HG03064 (cell line): ENCODE data around the gene ANKS1A.
"Not testable (repeated sequence)": the region's sequence is repeated elsewhere in the genome, so short reads cannot be mapped to it uniquely, and the experiment has no call there.

Experiments
- ATAC-seq: cut with Tn5 transposase; IDR thresholded peaks from one replicate; pipeline ENCODE4 v1.9.1; 2021; ENCODE audit warnings: low read depth; ENCODE audit not compliant: unreplicated experiment

ANKS1A gene

GRCh38 chr6:34914358-34914757, 25.3 kb downstream of the ANKS1A start:
- ATAC-seq = no peak

GRCh38 chr6:34916348-34916967, 27.4 kb downstream of the ANKS1A start:
- ATAC-seq = no peak

- no peak for ATAC-seq
These were observed 28.7 kb downstream of the ANKS1A start for GRCh38 chr6:34917626-34918285.

- ATAC-seq = no peak
These were observed 30.6 kb downstream of the ANKS1A start for GRCh38 chr6:34919651-34920050.

GRCh38 chr6:34920097-34920496, 31.0 kb downstream of the ANKS1A start:
- no peak for ATAC-seq

- no peak for ATAC-seq
These were observed 33.2 kb downstream of the ANKS1A start for GRCh38 chr6:34922177-34922663.

- ATAC-seq = no peak
These were observed 36.0 kb downstream of the ANKS1A start for GRCh38 chr6:34924831-34925625.

- no peak for ATAC-seq
These were observed 37.6 kb downstream of the ANKS1A start for GRCh38 chr6:34926655-34927054.

GRCh38 chr6:34928220-34928619, 39.2 kb downstream of the ANKS1A start:
- no peak for ATAC-seq

GRCh38 chr6:34928695-34929094, 39.6 kb downstream of the ANKS1A start:
- no peak for ATAC-seq

GRCh38 chr6:34929241-34929978, 40.4 kb downstream of the ANKS1A start:
- ATAC-seq = no peak

- no peak for ATAC-seq
These were observed 41.2 kb downstream of the ANKS1A start for GRCh38 chr6:34930221-34930620.

- not testable (repeated sequence) for ATAC-seq
These were observed 43.1 kb downstream of the ANKS1A start for GRCh38 chr6:34932202-34932601.

GRCh38 chr6:34934516-34934915, 45.5 kb downstream of the ANKS1A start:
- no peak for ATAC-seq

GRCh38 chr6:34938268-34938667, 49.2 kb downstream of the ANKS1A start:
- no peak for ATAC-seq

- no peak for ATAC-seq
These were observed 51.0 kb downstream of the ANKS1A start for GRCh38 chr6:34940030-34940434.

GRCh38 chr6:34941421-34941820, 52.4 kb downstream of the ANKS1A start:
- no peak for ATAC-seq

GRCh38 chr6:34945317-34945716, 56.3 kb downstream of the ANKS1A start:
- no peak for ATAC-seq

- ATAC-seq = no peak
These were observed 58.5 kb downstream of the ANKS1A start for GRCh38 chr6:34947561-34947960.

GRCh38 chr6:34949636-34950035, 60.6 kb downstream of the ANKS1A start:
- ATAC-seq = no peak

- no peak for ATAC-seq
These were observed 61.8 kb downstream of the ANKS1A start for GRCh38 chr6:34950849-34951248.
